Measurements from ENCODE around the gene MXRA8.

Gene MXRA8

DNA sequence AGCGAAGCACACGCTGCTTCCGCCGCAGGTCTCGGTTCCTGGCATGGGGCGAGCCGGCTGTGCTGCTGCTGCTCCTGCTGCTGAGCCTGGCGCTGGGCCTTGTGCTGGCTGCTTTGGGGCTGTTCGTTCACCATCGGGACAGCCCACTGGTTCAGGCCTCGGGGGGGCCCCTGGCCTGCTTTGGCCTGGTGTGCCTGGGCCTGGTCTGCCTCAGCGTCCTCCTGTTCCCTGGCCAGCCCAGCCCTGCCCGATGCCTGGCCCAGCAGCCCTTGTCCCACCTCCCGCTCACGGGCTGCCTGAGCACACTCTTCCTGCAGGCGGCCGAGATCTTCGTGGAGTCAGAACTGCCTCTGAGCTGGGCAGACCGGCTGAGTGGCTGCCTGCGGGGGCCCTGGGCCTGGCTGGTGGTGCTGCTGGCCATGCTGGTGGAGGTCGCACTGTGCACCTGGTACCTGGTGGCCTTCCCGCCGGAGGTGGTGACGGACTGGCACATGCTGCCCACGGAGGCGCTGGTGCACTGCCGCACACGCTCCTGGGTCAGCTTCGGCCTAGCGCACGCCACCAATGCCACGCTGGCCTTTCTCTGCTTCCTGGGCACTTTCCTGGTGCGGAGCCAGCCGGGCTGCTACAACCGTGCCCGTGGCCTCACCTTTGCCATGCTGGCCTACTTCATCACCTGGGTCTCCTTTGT, 24.7 kb downstream of the MXRA8 start:
- DNase-seq = no peak

DNA sequence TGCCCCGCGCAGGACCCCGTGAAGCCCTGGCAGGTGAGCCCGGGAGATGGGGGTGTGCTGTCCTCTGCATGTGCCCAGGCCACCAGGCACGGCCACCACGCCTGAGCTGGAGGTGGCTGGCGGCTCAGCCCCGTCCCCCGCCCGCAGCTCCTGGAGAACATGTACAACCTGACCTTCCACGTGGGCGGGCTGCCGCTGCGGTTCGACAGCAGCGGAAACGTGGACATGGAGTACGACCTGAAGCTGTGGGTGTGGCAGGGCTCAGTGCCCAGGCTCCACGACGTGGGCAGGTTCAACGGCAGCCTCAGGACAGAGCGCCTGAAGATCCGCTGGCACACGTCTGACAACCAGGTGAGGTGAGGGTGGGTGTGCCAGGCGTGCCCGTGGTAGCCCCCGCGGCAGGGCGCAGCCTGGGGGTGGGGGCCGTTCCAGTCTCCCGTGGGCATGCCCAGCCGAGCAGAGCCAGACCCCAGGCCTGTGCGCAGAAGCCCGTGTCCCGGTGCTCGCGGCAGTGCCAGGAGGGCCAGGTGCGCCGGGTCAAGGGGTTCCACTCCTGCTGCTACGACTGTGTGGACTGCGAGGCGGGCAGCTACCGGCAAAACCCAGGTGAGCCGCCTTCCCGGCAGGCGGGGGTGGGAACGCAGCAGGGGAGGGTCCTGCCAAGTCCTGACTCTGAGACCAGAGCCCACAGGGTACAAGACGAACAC, 25.4 kb downstream of the MXRA8 start:
- DNase-seq = no peak

DNA sequence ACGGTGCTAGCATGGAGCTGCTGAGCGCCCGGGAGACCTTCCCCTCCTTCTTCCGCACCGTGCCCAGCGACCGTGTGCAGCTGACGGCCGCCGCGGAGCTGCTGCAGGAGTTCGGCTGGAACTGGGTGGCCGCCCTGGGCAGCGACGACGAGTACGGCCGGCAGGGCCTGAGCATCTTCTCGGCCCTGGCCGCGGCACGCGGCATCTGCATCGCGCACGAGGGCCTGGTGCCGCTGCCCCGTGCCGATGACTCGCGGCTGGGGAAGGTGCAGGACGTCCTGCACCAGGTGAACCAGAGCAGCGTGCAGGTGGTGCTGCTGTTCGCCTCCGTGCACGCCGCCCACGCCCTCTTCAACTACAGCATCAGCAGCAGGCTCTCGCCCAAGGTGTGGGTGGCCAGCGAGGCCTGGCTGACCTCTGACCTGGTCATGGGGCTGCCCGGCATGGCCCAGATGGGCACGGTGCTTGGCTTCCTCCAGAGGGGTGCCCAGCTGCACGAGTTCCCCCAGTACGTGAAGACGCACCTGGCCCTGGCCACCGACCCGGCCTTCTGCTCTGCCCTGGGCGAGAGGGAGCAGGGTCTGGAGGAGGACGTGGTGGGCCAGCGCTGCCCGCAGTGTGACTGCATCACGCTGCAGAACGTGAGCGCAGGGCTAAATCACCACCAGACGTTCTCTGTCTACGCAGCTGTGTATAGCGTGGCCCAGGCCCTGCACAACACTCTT, 26.2 kb downstream of the MXRA8 start:
- DNase-seq = no peak

DNA sequence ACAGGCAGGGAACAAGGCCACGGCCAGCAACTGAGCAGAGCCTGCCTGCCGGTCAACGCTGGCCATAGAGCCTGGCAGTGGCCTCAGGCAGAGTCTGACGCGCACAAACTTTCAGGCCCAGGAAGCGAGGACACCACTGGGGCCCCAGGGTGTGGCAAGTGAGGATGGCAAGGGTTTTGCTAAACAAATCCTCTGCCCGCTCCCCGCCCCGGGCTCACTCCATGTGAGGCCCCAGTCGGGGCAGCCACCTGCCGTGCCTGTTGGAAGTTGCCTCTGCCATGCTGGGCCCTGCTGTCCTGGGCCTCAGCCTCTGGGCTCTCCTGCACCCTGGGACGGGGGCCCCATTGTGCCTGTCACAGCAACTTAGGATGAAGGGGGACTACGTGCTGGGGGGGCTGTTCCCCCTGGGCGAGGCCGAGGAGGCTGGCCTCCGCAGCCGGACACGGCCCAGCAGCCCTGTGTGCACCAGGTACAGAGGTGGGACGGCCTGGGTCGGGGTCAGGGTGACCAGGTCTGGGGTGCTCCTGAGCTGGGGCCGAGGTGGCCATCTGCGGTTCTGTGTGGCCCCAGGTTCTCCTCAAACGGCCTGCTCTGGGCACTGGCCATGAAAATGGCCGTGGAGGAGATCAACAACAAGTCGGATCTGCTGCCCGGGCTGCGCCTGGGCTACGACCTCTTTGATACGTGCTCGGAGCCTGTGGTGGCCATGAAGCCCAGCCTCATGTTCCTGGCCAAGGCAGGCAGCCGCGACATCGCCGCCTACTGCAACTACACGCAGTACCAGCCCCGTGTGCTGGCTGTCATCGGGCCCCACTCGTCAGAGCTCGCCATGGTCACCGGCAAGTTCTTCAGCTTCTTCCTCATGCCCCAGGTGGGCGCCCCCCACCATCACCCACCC, 27.0 kb downstream of the MXRA8 start, which contains the start of gene TAS1R3:
TAS1R3 (plus strand) TSS at position 213 of the 898 bp plus-strand sequence; CDS start at position 279, 66 bp downstream.
- no peak for DNase-seq

DNA sequence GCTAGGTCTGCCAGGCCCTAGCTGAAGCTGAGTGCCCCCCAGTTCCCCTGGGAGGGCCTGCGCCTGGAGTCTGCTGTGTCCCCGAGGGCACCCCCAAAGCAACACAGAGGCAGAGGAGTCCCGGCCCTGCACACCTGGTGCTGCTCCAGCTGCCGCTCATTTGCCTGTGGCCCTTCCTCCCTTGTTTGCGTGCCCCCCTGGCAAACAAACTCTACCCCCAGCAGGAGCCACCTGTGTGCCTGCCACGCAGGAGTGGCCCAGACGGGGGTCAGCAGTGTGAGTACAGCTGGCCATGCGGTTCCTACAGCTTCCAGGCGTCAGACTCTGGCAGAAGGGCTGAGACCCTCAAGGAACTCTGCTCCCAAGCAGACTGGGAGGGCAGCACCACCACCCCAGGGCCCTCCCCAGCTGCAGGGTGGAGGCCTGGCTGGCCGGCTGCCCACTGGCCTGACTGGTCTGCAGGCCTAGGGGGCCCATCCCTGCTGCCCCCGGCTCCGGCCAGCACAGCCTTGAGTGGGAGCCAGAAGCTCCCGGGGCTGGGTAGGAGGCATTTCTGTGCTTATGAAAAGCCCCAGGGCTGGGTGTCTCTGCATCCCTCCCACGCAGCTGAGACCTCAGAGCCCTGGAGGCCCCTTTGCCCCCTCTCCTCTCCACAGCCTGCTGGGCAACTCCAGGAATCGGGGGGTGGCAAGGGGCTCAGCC, 27.8 kb downstream of the MXRA8 start:
- DNase-seq = no peak

DNA sequence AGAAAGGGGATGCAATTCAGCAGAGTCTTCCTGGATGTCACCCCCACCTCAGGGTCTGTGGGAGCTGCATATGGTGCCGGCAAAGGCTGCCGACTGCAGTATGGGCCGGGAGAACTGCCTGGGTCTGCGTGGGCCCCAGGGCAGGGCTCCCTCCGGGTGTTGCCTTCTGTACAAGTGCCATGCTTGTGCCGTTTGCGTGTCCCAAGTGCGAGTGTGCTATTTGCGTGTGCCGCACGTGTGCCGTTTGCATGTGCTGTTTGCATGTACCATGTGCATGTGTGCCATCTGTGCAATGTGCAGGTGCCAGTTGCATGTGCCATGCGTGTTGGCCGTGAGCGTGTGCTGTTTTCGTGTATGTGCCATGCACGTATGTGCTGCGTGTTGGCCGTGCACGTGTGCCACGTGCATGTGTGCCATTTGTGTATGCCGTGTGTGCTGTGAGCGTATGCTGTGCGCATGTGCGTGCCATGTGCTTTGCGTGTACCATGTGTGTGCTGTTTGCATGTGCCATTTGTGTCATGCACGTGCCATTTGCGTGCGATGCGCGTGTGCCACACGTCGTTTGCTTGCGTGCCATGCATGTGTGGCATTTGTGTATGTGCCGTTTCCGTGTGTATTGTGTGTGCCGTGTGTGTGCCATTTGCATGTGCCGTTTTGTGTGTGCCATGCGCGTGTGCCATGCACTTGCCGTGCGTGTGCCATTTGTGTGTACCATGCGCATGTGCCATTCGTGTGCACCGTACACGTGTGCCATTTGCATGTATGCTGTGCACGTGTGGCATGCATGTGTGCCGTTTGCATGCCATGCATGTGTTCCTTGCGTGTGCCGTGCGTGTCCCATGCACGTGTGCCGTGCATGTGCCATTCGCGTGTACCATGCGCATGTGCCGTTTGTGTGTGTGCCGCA, 28.8 kb downstream of the MXRA8 start:
- DNase-seq = no peak

DNA sequence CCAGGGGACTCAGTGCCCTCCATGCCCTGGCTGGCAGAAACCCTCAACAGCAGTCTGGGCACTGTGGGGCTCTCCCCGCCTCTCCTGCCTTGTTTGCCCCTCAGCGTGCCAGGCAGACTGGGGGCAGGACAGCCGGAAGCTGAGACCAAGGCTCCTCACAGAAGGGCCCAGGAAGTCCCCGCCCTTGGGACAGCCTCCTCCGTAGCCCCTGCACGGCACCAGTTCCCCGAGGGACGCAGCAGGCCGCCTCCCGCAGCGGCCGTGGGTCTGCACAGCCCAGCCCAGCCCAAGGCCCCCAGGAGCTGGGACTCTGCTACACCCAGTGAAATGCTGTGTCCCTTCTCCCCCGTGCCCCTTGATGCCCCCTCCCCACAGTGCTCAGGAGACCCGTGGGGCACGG, 30.1 kb downstream of the MXRA8 start:
- no peak for DNase-seq

DNA sequence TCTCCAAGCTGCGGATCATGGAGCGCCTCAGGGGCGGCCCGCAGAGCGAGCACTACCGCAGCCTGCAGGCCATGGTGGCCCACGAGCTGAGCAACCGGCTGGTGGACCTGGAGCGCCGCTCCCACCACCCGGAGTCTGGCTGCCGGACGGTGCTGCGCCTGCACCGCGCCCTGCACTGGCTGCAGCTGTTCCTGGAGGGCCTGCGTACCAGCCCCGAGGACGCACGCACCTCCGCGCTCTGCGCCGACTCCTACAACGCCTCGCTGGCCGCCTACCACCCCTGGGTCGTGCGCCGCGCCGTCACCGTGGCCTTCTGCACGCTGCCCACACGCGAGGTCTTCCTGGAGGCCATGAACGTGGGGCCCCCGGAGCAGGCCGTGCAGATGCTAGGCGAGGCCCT, 31.1 kb downstream of the MXRA8 start:
- DNase-seq = no peak

DNA sequence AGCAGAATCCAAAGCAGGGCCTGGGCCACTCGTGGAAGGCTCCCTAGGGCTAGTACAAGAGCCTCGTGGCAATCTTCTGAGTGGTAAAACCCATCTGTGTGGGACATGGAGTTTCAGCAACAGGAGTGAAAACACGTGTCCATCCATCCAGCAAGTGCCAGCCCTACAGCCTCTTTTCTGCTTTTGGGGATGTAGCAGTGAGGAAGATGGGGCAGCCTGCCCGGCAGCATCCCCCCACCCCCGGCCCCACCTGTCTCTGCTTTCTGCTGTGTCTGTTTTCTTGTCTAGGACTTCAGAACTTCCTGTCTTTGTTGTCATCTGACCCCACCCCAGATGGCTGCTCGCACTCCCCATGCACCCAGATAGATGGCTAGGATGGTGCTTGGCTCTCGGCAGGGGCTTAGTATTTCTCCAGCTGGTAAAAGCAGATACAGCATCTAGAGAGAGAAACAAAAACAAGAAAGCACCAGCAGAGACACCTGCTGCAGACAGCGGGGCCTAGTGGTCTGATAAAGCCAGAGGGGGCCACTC, 32.2 kb downstream of the MXRA8 start:
- no peak for DNase-seq

DNA sequence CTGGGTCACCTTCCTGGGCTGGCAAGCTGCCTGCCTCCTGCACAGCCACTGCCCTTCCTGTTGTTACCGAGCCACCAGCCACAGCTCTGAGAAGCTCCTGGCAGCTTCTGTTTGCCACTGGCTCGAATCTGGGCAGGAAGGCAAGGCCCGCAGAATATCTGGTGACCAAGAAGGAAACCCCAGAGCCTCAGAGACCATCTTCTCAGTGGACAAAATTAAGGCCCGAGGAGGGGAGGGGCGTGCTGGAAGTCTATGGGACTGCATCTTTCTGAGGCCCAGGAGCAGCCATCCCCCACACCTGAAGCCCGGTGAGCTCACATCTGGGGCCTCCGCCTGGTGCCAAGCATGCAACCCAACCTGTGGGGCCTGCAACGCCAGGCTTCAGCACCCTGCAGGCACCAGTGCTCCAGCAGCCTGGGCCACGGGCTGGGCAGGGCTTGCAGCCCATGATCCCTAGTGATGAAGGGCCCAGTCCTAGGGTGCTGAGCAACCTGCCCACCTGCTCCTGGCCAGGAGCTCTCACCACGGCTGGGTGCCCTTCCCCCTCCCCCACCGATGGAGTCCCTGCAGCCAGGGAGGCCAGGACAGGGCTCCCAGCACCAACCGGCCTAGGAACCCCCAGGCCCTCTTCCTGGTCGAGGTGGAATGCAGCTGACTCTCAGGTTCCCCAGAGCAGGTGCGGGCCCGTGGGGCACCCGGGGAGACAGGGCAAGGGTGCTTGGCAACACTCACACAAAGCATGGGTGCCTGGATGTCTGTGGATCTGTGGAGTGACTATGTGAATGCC, 32.9 kb downstream of the MXRA8 start:
- no peak for DNase-seq

DNA sequence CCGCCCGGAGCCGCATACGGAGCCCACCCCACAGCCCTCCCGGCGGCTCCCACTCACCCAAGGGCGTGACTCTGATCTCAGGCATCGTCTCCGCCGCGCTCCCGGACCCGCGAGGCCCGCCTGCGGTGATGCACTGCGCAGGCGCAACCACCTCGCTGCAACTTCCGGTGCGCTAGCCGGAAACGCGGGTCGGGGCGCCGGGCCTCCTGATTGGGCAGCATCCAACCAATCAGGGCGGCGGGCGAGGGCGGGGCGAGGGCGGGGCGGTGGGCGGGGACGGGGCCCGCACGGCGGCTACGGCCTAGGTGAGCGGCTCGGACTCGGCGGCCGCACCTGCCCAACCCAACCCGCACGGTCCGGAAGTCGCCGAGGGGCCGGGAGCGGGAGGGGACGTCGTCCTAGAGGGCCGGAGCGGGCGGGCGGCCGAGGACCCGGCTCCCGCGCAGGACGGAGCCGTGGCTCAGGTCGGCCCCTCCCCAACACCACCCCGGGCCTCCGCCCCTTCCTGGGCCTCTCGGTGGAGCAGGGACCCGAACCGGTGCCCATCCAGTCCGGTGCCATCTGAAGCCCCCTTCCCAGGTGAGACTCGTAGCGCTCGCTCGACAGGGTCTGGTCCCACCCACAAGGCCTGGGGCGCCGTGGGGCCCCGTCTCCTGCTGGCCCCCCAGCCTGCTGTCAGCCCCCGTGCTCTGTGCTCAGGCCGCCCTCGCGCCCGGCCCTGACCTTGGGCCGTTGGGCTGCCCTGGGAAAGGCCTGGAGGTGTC, 33.6 kb downstream of the MXRA8 start, which contains the start of the genes CPTP and INTS11:
CPTP (plus strand) TSS at position 279 of the 764 bp plus-strand sequence. CDS start 2,109 bp downstream, outside the sequence.
INTS11 (minus strand) TSS at position 137 of the 764 bp plus-strand sequence; CDS start at position 85, 52 bp downstream.
- peak; percentile 88 for DNase-seq

DNA sequence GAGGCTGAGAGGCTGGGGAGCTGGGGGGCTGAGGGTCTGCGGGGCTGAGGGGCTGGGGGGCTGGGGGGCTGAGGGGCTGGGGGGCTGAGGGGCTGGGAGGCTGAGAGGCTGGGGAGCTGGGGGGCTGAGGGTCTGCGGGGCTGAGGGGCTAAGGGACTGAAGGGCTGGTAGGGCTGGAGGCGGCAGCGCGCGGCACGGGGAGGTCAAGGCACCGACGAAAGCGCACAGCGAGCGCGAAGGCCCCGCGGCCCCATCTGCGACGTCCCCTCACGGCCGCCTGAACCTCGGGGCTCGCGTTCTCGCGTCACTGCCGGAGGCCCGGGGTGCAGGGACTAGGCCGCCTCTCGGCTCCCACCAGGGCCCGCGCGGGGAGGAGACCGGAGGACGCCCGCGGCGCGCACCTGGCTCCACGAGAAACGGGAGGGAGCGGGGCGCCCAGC, 34.3 kb downstream of the MXRA8 start:
- DNase-seq = no peak

DNA sequence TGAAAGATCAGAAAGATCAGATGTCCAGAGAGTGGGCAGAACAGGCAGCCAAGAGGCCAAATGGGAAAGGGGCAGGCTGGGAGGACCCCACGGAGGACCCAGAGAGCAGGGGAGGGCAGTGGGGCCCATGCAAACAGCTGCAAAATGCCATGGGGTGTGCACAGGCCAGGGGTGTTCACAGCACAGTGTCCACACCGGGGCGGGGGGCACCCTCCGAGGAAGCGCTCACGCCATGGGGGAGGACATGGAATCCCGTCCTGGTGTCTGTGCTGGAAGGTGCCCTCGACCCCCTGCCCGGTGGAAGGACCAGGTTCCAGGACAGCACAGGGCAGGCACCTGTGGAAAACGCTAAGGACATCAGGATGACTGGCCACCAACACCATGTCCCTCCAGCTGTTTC, 35.4 kb downstream of the MXRA8 start:
- DNase-seq = no peak

DNA sequence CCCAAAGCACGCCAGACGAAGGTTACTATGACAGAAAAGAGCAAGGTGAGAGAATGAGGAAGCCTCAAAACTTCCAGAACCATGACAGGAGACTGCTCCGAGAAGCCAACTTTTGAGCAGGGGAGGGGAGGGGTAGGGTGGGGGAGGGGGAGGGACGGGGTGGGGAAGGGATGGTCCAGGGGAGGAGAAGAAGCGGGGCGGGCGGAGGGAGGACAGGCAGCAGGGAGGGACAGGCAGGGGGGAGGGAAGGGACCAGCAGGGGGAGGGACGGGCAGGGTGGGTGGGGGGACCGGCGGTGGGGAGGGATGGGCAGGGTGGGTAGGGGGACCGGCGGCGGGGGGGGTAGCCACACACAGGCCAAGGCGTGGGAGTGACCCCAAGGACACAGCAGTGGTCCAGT, 35.9 kb downstream of the MXRA8 start:
- DNase-seq = no peak

DNA sequence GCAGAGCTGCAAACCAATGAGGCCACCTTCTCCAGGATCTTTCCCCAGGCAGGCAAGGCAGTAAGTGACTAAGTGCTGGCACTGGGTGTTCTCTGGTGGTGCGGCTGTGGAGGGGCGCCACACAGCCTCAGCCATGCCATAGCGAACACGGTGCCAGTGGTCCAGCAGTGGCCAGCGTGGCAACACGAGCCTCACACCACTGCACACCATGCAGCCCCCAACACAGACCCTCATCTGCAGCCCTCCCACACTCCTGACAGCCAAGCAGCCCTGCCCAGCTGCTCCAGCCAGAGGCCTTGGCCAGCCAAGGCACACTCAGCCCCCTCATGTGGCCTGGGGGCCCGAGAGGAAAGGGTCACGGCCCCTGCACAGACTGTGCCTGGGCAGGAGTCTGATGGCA, 36.9 kb downstream of the MXRA8 start:
- DNase-seq = no peak

DNA sequence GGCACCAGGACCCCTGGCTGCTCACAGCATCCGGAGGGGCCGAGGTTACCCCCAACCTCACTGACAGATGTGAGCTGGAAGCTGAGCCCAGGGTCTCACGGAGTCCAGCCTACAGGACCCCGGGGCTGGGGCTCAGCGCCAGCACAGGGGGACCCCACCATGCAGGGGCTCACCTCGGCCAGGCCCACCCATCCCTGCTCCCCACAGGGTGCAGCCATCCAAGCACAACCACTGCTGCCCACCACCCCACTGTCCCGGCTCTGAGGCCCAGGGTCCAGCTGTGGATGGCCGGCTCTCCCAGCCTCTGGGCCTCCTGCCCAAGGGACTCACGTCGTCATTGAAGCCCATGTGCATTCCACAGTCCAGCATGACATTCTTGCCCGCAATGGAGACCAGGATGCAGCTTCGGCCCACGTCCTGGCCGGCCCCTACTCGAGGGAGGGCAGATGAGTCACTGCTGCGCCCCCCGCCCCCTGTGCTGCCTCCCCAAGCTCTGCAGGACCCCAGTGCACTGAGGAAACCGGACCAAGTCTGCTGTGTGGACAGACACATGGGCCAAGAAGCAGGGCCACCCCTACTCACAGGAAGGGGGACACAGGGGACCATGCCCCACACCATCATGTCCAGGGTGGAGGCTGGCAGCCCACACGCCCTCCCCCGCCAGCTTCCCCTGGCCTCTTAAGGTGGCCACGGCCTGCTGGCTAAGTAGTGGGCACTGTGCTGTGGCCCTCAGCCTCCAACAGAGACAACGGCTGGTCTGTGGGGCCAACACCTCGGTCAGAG, 37.5 kb downstream of the MXRA8 start:
- DNase-seq = no peak

DNA sequence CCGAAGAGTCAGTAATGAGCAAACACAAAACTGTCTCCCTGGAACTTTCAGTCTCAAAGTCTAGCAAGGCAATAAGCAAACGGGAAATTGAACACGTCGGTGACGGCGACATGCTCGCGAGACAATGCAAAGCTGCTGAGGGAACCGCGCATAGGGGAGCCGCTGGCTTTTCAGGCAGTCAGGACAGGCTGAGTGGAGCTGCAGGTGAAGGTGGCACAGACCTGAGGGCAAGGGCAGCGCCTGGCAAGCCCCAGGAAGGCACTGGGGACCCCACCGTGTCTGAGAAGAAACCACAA, 38.8 kb downstream of the MXRA8 start:
- DNase-seq = no peak
